ENCODE results near the gene NR1H2.
"Not testable (repeated sequence)": the region's sequence is repeated elsewhere in the genome, so short reads cannot be mapped to it uniquely, and the experiment has no call there.

GRCh38 chr19:50347089-50347581 lies 29.1 kb upstream of the NR1H2 start:
- not testable (repeated sequence) for TF ChIP-seq CTCF, POLR2A (IDR thresholded peaks at IDR 0.05)
